BE2C (cell line): ENCODE data around the gene POLR3E.
A peak's percentile ranks its signal among the peaks of the same experiment; 100 is the strongest.

Experiments used
- DNase-seq: peaks from one replicate; pipeline ENCODE4 v3.0.0-alpha.2; 2020
- H3K27me3 ChIP-seq: fragments of 250-450 bp; sonication (Bioruptor Pico); 2 replicates; pipeline ENCODE4 v1.5.1; 2020; ENCODE audit warnings: mild to moderate bottlenecking
- H3K36me3 ChIP-seq: fragments of 250-450 bp; sonication (Bioruptor Pico); 2 replicates; pipeline ENCODE4 v1.5.1; 2020; ENCODE audit warnings: mild to moderate bottlenecking
- H3K4me1 ChIP-seq: fragments of 250-450 bp; sonication (Bioruptor Pico); 2 replicates; pipeline ENCODE4 v1.5.1; 2020
- H3K4me3 ChIP-seq: 2 replicates; pipeline ENCODE4 v1.5.1; 2011; ENCODE audit warnings: low read depth, low read length
- H3K9me3 ChIP-seq: fragments of 250-450 bp; sonication (Bioruptor Pico); 2 replicates; pipeline ENCODE4 v1.5.1; 2020
- CTCF ChIP-seq: IDR thresholded peaks from 2 replicates; pipeline ENCODE4 v1.5.1; 2012; ENCODE audit warnings: mild to moderate bottlenecking, low read depth, low read length

Gene POLR3E

GRCh38 chr16:22257440-22257839 is 39.8 kb upstream of the POLR3E start:
- TF ChIP-seq CTCF: no peak
- peaks cover 76% of the 10 kb centered on the region for H3K36me3 ChIP-seq
- H3K4me3 ChIP-seq: no peak overlapping the region
- no peak for DNase-seq
- no peaks in the 10 kb centered on the region for H3K4me1 ChIP-seq
- no peaks in the 10 kb centered on the region for H3K27me3 ChIP-seq
- no peaks in the 10 kb centered on the region for H3K9me3 ChIP-seq

- DNase-seq: no peak
- Histone ChIP-seq H3K4me1 (no peaks in the 10 kb centered on the region), H3K9me3 (no peaks in the 10 kb centered on the region), H3K27me3 (no peaks in the 10 kb centered on the region), H3K36me3 (peaks cover 61% of the 10 kb centered on the region), H3K4me3 (no peak overlapping the region)
- TF ChIP-seq CTCF: no peak
These were observed 36.7 kb upstream of the POLR3E start for GRCh38 chr16:22260490-22260889.

GRCh38 chr16:22262460-22262859 is 34.7 kb upstream of the POLR3E start:
- H3K9me3 ChIP-seq: no peaks in the 10 kb centered on the region
- peaks cover 47% of the 10 kb centered on the region for H3K36me3 ChIP-seq
- H3K4me1 ChIP-seq: no peaks in the 10 kb centered on the region
- TF ChIP-seq CTCF: no peak
- H3K27me3 ChIP-seq: no peaks in the 10 kb centered on the region
- no peak for DNase-seq
- H3K4me3 ChIP-seq: no peak overlapping the region

GRCh38 chr16:22264786-22265185 is 32.4 kb upstream of the POLR3E start:
- H3K36me3 ChIP-seq: peaks cover 30% of the 10 kb centered on the region
- no peaks in the 10 kb centered on the region for H3K4me1 ChIP-seq
- no peaks in the 10 kb centered on the region for H3K9me3 ChIP-seq

GRCh38 chr16:22265351-22265750 is 31.9 kb upstream of the POLR3E start:
- no peaks in the 10 kb centered on the region for H3K4me1 ChIP-seq
- no peak for DNase-seq
- TF ChIP-seq CTCF: no peak
- no peaks in the 10 kb centered on the region for H3K27me3 ChIP-seq
- no peaks in the 10 kb centered on the region for H3K9me3 ChIP-seq
- H3K36me3 ChIP-seq: peaks cover 27% of the 10 kb centered on the region
- no peak overlapping the region for H3K4me3 ChIP-seq

More at GRCh38 chr16:22264786-22265185, 32.4 kb upstream of the POLR3E start:
- DNase-seq: peak; percentile 64
- TF ChIP-seq CTCF: no peak
- no peak overlapping the region for H3K4me3 ChIP-seq
- H3K27me3 ChIP-seq: no peaks in the 10 kb centered on the region

- Histone ChIP-seq H3K4me1 (no peaks in the 10 kb centered on the region), H3K4me3 (no peak overlapping the region), H3K27me3 (no peaks in the 10 kb centered on the region), H3K9me3 (no peaks in the 10 kb centered on the region), H3K36me3 (peaks cover 22% of the 10 kb centered on the region)
- no peak for TF ChIP-seq CTCF
- DNase-seq: no peak
These were observed 30.7 kb upstream of the POLR3E start for GRCh38 chr16:22266546-22266945.
